Hepatocyte (in vitro differentiated cells): ENCODE data around the gene SRRT. TPM values are rescaled to one million over a fixed set of nuclear protein-coding genes. Genes with fewer than 3 reads are reported as not detected.

Experiments used
- DNase-seq: peaks from one replicate; pipeline ENCODE4 v3.0.0-alpha.2; 2016; ENCODE audit warnings: low spot score
- H2AFZ ChIP-seq: fragments of 200-600 bp; sonication (generic); 2 replicates; pipeline ENCODE4 v1.6.0; 2016; ENCODE audit warnings: antibody characterized with exemption, mild to moderate bottlenecking
- H3K27ac ChIP-seq: fragments of 200-600 bp; sonication (generic); 2 replicates; pipeline ENCODE4 v1.5.1; 2016; ENCODE audit warnings: mild to moderate bottlenecking
- H3K27me3 ChIP-seq: fragments of 200-600 bp; sonication (generic); 2 replicates; pipeline ENCODE4 v1.6.1; 2016
- H3K36me3 ChIP-seq: fragments of 200-600 bp; sonication (generic); replicated peaks from 2 replicates; pipeline ENCODE4 v1.5.1; 2016; ENCODE audit warnings: low read depth; ENCODE audit not compliant: insufficient read depth
- H3K4me1 ChIP-seq: fragments of 200-600 bp; sonication (generic); 2 replicates; pipeline ENCODE4 v1.5.1; 2016; ENCODE audit warnings: mild to moderate bottlenecking, moderate library complexity; ENCODE audit not compliant: insufficient read depth
- H3K4me2 ChIP-seq: fragments of 200-600 bp; sonication (generic); 2 replicates; pipeline ENCODE4 v1.6.0; 2016
- H3K4me3 ChIP-seq: fragments of 200-600 bp; sonication (generic); 2 replicates; pipeline ENCODE4 v1.5.1; 2016; ENCODE audit warnings: mild to moderate bottlenecking
- H3K79me2 ChIP-seq: fragments of 200-600 bp; sonication (generic); 2 replicates; pipeline ENCODE4 v1.6.0; 2017; ENCODE audit warnings: mild to moderate bottlenecking
- H3K9me2 ChIP-seq: fragments of 200-600 bp; sonication (generic); replicated peaks from 2 replicates; pipeline ENCODE4 v1.6.0; 2017; ENCODE audit warnings: mild to moderate bottlenecking; ENCODE audit not compliant: insufficient read depth
- H3K9me3 ChIP-seq: fragments of 200-600 bp; sonication (generic); 2 replicates; pipeline ENCODE4 v1.5.1; 2016; ENCODE audit warnings: low read depth, mild to moderate bottlenecking
- H4K20me1 ChIP-seq: fragments of 200-600 bp; sonication (generic); 2 replicates; pipeline ENCODE4 v1.6.0; 2016; ENCODE audit warnings: mild to moderate bottlenecking; ENCODE audit not compliant: insufficient read depth, poor library complexity, severe bottlenecking
- EZH2 ChIP-seq: fragments of 200-600 bp; sonication (generic); IDR thresholded peaks from 2 replicates; pipeline ENCODE4 v1.6.1; 2016; ENCODE audit warnings: antibody characterized with exemption, mild to moderate bottlenecking, borderline replicate concordance
- EZH2phosphoT487 ChIP-seq: fragments of 200-600 bp; sonication (generic); IDR thresholded peaks from one replicate; pipeline ENCODE4 v1.6.1; 2018; ENCODE audit warnings: antibody characterized with exemption, mild to moderate bottlenecking, low read depth, moderate library complexity; ENCODE audit not compliant: unreplicated experiment, severe bottlenecking
- WGBS: methylation state at CpG from one replicate; pipeline ENCODE4 v1.1.6; 2016; ENCODE audit warnings: low lambda C conversion rate; ENCODE audit errors: missing lambda C conversion rate; 5-methylcytosine and 5-hydroxymethylcytosine counted together
- polyA plus RNA-seq: library from polyadenylated mRNA; unstranded; fragments of >200 nt; fragmentation: Nextera tagmentation; extraction: Ambion mirVana; gene quantifications from 2 replicates; pipeline ENCODE4 v1.2.1, GENCODE V29; 2016
- total RNA-seq: library from RNA; depleted of rRNA; stranded (reverse); fragments of >200 nt; gene quantifications from 2 replicates; pipeline ENCODE4 v1.2.3, GENCODE V29; 2014
- TF ChIP-seq, protein P1 (sequence below): fragments of 200-600 bp; sonication (generic); IDR thresholded peaks from 2 replicates; pipeline ENCODE4 v1.5.1; 2016; ENCODE audit warnings: antibody characterized with exemption, mild to moderate bottlenecking; ENCODE audit not compliant: poor library complexity

The SRRT gene
- total and polyA plus RNA-seq, 2 experiments from 2014 or later: 49.1 to 91.7 TPM

DNA sequence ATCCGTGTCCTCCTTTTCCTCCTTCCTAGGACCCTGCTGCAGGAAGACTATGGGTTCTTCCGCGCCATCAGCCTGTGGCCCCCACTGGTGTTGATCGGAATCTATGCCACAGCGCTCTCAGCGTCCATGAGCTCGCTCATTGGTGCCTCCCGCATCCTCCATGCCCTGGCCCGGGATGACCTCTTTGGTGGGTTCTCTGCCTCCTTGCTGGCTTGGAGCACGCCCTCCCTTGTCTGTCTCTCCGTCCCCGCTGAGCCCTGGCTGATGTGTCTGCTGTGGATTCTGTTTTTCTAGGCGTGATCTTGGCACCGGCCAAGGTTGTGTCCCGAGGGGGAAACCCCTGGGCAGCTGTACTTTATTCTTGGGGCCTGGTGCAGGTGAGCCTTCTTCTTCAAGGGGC lies 15.0 kb upstream of the SRRT start:
- Histone ChIP-seq H2AFZ (no peak overlapping the region), H3K79me2 (peaks cover 5% of the 10 kb centered on the region), H3K27me3 (no peaks in the 10 kb centered on the region), H3K36me3 (no peaks in the 10 kb centered on the region), H3K27ac (no peak overlapping the region), H3K4me2 (no peak overlapping the region), H3K9me2 (no peaks in the 10 kb centered on the region), H3K4me1 (no peaks in the 10 kb centered on the region), H4K20me1 (no peaks in the 10 kb centered on the region), H3K9me3 (no peaks in the 10 kb centered on the region), H3K4me3 (no peak overlapping the region)
- WGBS: 91% methylated on average over 15 of the region's 15 CpGs
- TF ChIP-seq, protein P1, sequence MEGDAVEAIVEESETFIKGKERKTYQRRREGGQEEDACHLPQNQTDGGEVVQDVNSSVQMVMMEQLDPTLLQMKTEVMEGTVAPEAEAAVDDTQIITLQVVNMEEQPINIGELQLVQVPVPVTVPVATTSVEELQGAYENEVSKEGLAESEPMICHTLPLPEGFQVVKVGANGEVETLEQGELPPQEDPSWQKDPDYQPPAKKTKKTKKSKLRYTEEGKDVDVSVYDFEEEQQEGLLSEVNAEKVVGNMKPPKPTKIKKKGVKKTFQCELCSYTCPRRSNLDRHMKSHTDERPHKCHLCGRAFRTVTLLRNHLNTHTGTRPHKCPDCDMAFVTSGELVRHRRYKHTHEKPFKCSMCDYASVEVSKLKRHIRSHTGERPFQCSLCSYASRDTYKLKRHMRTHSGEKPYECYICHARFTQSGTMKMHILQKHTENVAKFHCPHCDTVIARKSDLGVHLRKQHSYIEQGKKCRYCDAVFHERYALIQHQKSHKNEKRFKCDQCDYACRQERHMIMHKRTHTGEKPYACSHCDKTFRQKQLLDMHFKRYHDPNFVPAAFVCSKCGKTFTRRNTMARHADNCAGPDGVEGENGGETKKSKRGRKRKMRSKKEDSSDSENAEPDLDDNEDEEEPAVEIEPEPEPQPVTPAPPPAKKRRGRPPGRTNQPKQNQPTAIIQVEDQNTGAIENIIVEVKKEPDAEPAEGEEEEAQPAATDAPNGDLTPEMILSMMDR: no peak
- TF ChIP-seq EZH2phosphoT487 (no peak), EZH2 (no peak)
- no peak for DNase-seq

DNA sequence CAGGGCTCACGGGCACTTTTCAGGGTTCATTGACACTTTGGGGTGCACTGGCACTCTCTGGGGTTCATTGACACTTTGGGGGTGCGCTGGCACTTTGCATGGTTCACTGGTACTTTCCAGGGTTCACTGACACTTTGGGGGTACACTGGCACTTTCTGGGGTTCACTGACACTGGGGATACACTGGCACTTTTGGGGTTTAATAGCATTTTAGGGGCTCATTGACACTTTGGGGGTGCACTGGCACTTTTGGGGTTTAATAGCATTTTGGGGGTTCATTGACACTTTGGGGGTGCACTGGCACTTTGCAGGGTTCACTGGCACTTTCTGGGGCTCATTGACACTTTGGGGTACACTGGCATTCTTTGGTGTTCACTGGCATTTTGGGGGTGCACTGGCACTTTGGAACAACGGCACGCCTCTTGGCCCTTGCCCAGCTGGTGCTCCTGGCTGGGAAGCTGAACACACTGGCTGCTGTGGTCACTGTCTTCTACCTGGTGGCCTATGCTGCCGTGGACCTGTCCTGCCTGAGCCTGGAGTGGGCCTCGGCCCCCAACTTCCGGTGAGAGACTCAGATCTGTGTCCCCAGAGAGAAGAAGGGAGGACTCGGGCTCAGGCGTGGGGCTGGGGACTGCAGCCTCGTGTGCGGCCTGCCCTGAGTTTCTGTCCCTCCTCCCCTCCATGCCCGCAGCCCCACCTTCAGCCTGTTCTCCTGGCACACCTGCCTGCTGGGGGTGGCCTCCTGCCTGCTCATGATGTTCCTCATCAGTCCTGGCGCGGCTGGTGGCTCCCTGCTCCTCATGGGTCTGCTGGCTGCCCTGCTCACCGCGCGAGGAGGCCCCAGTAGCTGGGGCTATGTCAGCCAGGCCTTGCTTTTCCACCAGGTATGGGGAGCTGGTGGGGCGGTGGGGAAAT lies 13.9 kb upstream of the SRRT start:
- Histone ChIP-seq H3K27ac (no peak overlapping the region), H3K4me1 (no peaks in the 10 kb centered on the region), H3K27me3 (no peaks in the 10 kb centered on the region), H3K4me3 (no peak overlapping the region), H2AFZ (no peak overlapping the region), H3K9me2 (no peaks in the 10 kb centered on the region), H3K4me2 (no peak overlapping the region), H3K9me3 (no peaks in the 10 kb centered on the region), H4K20me1 (no peaks in the 10 kb centered on the region), H3K36me3 (no peaks in the 10 kb centered on the region), H3K79me2 (no peaks in the 10 kb centered on the region)
- 96% methylated on average over 16 of the region's 18 CpGs for WGBS
- TF ChIP-seq, protein P1: no peak
- TF ChIP-seq EZH2phosphoT487: no peak
- TF ChIP-seq EZH2: no peak
- no peak for DNase-seq

DNA sequence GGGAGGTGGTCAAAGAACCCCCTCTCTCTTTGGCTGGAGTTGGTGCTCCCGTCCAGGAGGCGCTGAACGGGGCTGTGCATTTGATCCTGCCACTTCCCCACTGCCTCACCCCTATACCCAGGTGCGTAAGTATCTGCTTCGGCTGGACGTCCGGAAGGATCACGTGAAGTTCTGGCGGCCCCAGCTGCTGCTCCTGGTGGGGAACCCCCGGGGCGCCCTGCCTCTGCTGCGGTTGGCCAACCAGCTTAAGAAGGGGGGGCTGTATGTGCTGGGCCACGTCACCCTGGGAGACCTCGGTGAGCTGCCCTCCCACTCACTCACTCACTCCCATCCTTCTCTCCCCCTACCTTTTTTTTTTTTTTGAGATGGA lies 13.3 kb upstream of the SRRT start:
- Histone ChIP-seq H3K79me2 (peaks cover 3% of the 10 kb centered on the region), H3K27me3 (no peaks in the 10 kb centered on the region), H3K36me3 (no peaks in the 10 kb centered on the region), H3K27ac (no peak overlapping the region), H2AFZ (no peak overlapping the region), H3K9me3 (no peaks in the 10 kb centered on the region), H3K9me2 (no peaks in the 10 kb centered on the region), H4K20me1 (no peaks in the 10 kb centered on the region), H3K4me3 (no peak overlapping the region), H3K4me2 (no peak overlapping the region), H3K4me1 (peaks cover 4% of the 10 kb centered on the region)
- WGBS: 97% methylated on average over 14 of the region's 14 CpGs
- no peak for DNase-seq
- TF ChIP-seq EZH2: no peak
- TF ChIP-seq, protein P1: no peak
